Thyroid gland (tissue), 4 donors: ENCODE measurements around the gene PCIF1.

Source experiments
- CTCF ChIP-seq, 6 experiments: fragments of 200-600 bp in 3 of 6; fragments of 450-650 bp in 3 of 6; sonication (generic) in 3 of 6; IDR thresholded peaks; one replicate each; pipeline ENCODE4 v1.5.1; 2016 to 2019; ENCODE audit warnings: antibody characterized with exemption in 6 of 6, mild to moderate bottlenecking in 2 of 6, inconsistent platforms in 1 of 6, moderate library complexity in 1 of 6
- POLR2A ChIP-seq, 2 donors: fragments of 450-650 bp; IDR thresholded peaks; one replicate each; pipeline ENCODE4 v1.6.1; 2017; ENCODE audit warnings: antibody characterized with exemption in 2 of 2, mild to moderate bottlenecking in 2 of 2, moderate library complexity in 1 of 2

DNA sequence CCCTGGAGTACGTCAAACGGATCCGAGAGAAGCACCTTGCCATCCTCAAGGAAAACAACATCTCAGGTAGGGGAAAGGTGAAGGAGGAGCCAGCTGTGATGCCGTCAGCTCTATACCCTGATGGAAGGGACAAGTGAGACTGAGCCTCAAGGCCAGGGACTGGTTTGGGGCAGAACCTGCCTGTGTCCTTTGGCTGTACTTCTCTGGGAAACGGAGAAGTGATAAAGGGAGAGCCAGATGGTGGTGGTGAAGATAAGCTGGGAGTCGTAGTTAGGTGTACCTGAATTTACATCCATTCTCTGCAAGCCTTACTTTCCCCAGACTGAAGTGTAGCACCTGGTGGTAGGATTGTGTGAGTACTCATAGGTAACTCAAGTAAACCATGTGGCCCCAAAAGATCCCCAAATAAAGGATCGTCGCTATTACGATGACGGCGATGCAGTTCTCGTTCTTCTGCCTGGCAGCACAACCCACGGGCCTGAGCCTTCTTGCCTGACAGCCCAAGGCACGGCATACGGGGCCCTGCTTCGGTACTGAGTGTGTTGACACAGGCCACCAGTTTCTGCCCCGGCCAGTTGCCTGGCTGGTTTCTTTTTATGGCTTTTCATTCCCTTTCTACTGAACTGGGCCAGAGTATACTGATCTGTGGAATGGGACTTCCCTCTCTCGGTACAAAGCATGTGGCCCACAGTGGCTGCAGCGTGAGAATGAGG lies 10.6 kb downstream of the PCIF1 start:
- TF ChIP-seq CTCF (IDR thresholded peaks at IDR 0.05) (no peak), POLR2A (IDR thresholded peaks at IDR 0.05) (no peak)
